Colonic mucosa (tissue), 4 donors: Measurements from ENCODE around the gene PTCH1. TPM values are rescaled to one million over a fixed set of nuclear protein-coding genes. Genes with fewer than 3 reads are reported as not detected.
A peak's percentile ranks its signal among the peaks of the same experiment; 100 is the strongest.

Experiments
- DNase-seq: peaks from one replicate; pipeline ENCODE4 v3.0.0-alpha.2; 2020
- H3K27ac ChIP-seq: fragments of 200-600 bp; one replicate; pipeline ENCODE4 v1.8.0; 2021
- H3K27me3 ChIP-seq: fragments of 200-600 bp; one replicate; pipeline ENCODE4 v1.8.0; 2021
- H3K36me3 ChIP-seq: fragments of 200-600 bp; one replicate; pipeline ENCODE4 v1.8.0; 2021
- H3K4me1 ChIP-seq: fragments of 200-600 bp; one replicate; pipeline ENCODE4 v1.8.0; 2021; ENCODE audit warnings: mild to moderate bottlenecking
- H3K4me3 ChIP-seq: fragments of 200-600 bp; one replicate; pipeline ENCODE4 v1.8.0; 2021
- H3K9ac ChIP-seq, 2 donors: one replicate each; pipeline ENCODE4 v1.7.0; 2013; ENCODE audit warnings: control low read depth in 2 of 2, low read depth in 2 of 2, low read length in 2 of 2
- H3K9me3 ChIP-seq: fragments of 200-600 bp; one replicate; pipeline ENCODE4 v1.8.0; 2021
- intact Hi-C: fragments of 100-400 bp; cut with DNase I; formaldehyde crosslinking; loops from one replicate; pipeline ENCODE4 v1.14.1; 2022
- total RNA-seq, 2 donors: library from RNA; stranded (reverse); fragmentation: NEBNext Ultra II Directional in 1 of 2; extraction: Animal tissue kit (Norgen Biotek cat#: 25700) in 1 of 2; gene quantifications; one replicate each; pipeline ENCODE4 v1.2.1, GENCODE V29; 2021
- TF ChIP-seq, protein P1 (sequence below): fragments of 200-600 bp; IDR thresholded peaks from one replicate; pipeline ENCODE4 v1.8.0; 2022; ENCODE audit warnings: antibody characterized with exemption, mild to moderate bottlenecking
- donor health status: healthy.
- donor health status: DM: no; HTN: no; CAD: no.
- donor health status: DM: no; HTN: no; CAD: no.

The PTCH1 gene
- total RNA-seq, 2 donors from 2014 or later = 18.7 to 24.6 TPM

DNA sequence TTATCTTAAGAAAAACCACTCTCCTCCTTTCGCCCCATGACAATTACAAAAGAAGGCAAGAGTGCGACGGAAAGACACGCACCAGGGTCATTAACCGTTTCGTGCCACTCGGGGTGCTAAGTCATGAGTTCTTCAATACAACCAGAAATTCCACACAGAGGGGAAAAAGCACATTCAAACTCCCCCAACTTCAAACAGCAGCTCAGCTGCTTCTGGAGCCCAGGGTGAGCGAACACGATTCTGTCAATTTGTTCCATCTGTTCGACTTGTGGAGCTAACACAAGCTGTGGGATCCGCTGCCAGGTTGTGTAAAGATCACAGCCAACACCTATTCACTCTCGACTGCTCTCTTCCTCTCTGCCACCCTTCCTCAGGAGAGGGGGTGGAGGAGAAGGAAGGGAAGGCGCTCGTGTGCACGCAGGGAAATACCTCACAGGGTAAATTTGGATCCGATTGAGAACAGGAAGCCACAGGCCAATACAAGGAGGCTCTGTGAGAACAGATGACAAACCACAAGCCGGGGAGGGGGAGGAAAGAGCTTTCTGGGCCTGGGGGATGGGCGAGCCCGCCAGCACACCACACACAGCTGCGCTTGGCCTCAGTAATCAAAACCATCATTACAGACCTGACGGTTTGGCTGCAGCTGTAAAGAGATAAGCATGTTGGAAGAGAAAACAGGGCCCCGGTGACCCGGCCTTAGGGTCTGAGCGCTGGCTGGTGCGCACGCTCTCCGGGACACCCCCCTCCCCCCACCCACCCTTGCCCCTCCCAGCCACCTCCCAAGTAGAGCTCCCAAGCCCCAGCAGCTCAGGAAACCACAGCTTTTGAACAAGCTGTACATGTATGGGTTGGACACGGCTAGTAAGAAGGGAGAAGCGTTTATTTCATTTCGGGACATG is 54.3 kb downstream of the PTCH1 start:
- peak overlapping the region; percentile 10 for H3K4me3 ChIP-seq
- no peaks in the 10 kb centered on the region for H3K36me3 ChIP-seq
- no peaks in the 10 kb centered on the region for H3K9me3 ChIP-seq
- peak overlapping the region; percentile 32 to 62 for H3K9ac ChIP-seq
- TF ChIP-seq, protein P1, sequence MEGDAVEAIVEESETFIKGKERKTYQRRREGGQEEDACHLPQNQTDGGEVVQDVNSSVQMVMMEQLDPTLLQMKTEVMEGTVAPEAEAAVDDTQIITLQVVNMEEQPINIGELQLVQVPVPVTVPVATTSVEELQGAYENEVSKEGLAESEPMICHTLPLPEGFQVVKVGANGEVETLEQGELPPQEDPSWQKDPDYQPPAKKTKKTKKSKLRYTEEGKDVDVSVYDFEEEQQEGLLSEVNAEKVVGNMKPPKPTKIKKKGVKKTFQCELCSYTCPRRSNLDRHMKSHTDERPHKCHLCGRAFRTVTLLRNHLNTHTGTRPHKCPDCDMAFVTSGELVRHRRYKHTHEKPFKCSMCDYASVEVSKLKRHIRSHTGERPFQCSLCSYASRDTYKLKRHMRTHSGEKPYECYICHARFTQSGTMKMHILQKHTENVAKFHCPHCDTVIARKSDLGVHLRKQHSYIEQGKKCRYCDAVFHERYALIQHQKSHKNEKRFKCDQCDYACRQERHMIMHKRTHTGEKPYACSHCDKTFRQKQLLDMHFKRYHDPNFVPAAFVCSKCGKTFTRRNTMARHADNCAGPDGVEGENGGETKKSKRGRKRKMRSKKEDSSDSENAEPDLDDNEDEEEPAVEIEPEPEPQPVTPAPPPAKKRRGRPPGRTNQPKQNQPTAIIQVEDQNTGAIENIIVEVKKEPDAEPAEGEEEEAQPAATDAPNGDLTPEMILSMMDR = no peak
- peak; percentile 77 for DNase-seq
- no peaks in the 10 kb centered on the region for H3K27me3 ChIP-seq
- intact Hi-C loops = no loop called here
- peak overlapping the region; percentile 58 for H3K27ac ChIP-seq
- H3K4me1 ChIP-seq = peaks cover 6% of the 10 kb centered on the region

GRCh38 chr9:95461448-95462248 is 55.1 kb downstream of the PTCH1 start:
- no peak for DNase-seq
- H3K4me1 ChIP-seq = peaks cover 6% of the 10 kb centered on the region
- H3K36me3 ChIP-seq = no peaks in the 10 kb centered on the region
- TF ChIP-seq, protein P1 = no peak
- H3K27ac ChIP-seq = peak overlapping the region; percentile 15
- peak overlapping the region in 1 of 2 donors; percentile 62 for H3K9ac ChIP-seq
- no peak overlapping the region for H3K4me3 ChIP-seq
- H3K27me3 ChIP-seq = no peaks in the 10 kb centered on the region
- H3K9me3 ChIP-seq = no peaks in the 10 kb centered on the region
- intact Hi-C loops = no loop called here

DNA sequence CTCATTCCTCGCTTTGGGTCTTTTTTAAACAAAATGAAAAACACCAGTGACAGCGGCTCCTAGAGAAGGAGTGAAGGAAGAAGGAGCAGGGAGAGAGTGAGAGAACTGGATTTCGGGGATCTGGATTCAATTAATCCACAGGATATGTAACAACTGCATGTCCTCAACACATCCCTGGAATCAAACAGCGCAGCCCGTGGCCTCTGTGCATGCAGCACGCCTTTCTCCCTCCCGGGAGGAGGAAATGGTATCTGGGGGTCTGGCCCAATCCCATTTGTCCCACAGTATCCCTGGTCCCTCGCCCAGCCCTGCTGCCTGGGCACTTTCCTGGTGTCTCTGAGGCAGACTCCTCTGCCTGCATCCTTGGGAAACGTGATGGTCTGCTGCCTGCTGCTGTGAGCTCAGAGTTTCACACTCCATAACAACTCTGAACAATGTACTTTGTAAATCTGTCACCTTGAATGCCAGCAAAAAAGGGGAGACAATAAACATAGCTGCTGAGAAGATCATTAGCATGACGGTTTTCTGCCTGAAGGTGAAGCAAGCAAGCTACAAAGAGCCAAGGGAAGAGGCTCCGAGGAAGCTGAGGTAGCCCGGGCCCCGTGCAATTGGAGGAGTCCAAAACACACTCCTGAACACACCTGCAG is 56.1 kb downstream of the PTCH1 start:
- Histone ChIP-seq H3K9ac (no peak overlapping the region), H3K4me1 (peaks cover 6% of the 10 kb centered on the region), H3K36me3 (no peaks in the 10 kb centered on the region), H3K27me3 (no peaks in the 10 kb centered on the region), H3K27ac (peak overlapping the region; percentile 2), H3K4me3 (no peak overlapping the region), H3K9me3 (no peaks in the 10 kb centered on the region)
- DNase-seq = no peak
- TF ChIP-seq, protein P1 = no peak
- intact Hi-C loops = no loop called here

DNA sequence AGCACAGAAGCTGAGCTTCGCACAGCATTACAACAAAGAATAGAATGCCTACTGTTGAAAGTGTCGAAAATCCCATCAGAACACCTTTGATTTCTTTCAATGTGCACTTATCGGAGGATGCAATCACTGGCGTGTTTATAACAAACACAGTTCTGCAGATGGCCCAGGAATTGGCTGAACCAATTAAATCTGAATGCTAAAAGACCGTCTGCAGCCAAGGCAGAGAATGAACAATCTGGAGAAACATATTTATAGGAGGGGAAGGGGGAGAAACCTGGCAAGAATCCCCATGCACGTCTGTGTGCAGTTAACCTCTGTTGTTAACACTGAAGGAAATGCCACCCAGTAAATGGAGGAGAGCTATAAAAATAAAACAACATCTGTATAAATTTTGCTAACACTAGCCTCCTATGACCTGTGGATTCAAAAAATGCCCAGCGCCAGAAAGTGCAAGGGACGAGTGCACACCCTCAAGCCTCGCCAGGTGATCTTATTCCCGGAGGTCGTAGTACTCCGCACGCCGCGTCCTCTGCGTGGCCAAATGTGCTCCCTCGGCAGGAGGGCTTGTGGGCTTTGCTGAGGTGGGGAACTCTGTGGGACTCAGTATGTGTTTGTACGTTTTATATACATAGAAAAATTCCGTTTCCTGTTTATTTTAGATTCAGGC is 56.8 kb downstream of the PTCH1 start:
- no peaks in the 10 kb centered on the region for H3K36me3 ChIP-seq
- DNase-seq = no peak
- H3K4me1 ChIP-seq = peaks cover 6% of the 10 kb centered on the region
- H3K9ac ChIP-seq = no peak overlapping the region
- no peaks in the 10 kb centered on the region for H3K27me3 ChIP-seq
- peak overlapping the region; percentile 2 for H3K27ac ChIP-seq
- TF ChIP-seq, protein P1 = no peak
- intact Hi-C loops = no loop called here
- H3K9me3 ChIP-seq = no peaks in the 10 kb centered on the region
- no peak overlapping the region for H3K4me3 ChIP-seq

- no peaks in the 10 kb centered on the region for H3K9me3 ChIP-seq
- H3K4me3 ChIP-seq = no peak overlapping the region
- intact Hi-C loops = no loop called here
- H3K36me3 ChIP-seq = no peaks in the 10 kb centered on the region
- TF ChIP-seq, protein P1 = no peak
- DNase-seq = no peak
- no peak overlapping the region for H3K27ac ChIP-seq
- no peaks in the 10 kb centered on the region for H3K27me3 ChIP-seq
- no peak overlapping the region for H3K9ac ChIP-seq
- H3K4me1 ChIP-seq = peaks cover 6% of the 10 kb centered on the region
These were observed 57.6 kb downstream of the PTCH1 start for GRCh38 chr9:95459178-95459577.
